ENCODE data around the gene MATCAP1.

The MATCAP1 gene

GRCh38 chr16:67173808-67174705, 9.7 kb downstream of the MATCAP1 start:
- DNase-seq (ENCODE audit: low read depth in 2 of 2) = no peak

DNA sequence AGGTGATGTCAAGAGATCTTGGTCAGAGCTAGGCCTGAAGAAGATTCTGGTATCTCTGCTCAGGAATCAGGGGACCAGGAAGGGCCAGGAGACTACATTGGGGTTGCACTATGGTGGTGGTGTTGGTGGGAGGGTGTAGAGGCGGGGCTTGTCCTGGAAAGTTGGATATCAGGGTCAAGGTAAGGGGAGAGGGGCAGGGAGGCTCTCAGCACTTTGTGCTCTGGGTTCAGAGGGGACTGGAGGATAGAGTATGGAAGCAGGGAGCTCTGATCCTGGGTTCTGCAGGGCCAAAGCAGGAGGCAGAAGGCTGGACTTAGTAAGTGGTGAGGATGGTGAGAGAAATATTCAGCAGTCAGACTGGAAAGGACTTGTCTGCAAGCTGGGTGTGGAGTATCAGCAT, 10.4 kb downstream of the MATCAP1 start:
- DNase-seq (ENCODE audit: low read depth in 2 of 2) = no peak

DNA sequence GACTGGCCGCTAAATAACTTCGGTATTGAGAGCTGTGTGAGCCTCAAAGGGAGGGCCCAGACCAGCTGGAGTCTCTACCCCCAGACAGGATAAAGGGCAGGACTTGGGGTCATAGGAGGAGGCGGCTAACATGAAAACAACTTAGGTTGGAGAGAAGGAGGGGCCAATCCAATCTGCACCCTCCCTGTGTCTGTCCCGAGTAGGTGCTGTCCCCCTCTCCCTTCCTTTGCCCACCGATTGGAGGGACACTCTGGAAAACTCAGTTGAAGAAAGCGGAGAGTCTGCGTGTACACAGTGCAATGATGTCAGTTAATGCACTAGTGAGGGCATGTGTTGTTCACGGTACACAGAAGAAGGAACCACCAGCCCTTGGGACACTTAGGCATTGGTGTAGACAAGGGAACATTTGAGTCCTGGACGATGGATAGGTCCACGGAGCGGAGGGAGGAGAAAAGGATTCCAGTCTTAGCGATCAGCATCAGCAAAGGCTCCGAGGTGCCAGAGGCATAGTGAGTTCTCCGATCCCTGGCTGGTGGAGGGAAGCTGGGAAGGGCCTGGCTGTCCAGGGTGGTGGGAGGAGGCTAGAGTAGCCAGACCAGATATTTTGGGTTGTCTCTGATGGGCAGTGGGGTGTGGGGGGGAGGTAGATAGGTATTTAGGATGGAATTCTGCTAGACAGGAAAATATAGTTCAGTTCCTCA, 12.7 kb downstream of the MATCAP1 start:
- no peak for DNase-seq (ENCODE audit: low read depth in 2 of 2)

DNA sequence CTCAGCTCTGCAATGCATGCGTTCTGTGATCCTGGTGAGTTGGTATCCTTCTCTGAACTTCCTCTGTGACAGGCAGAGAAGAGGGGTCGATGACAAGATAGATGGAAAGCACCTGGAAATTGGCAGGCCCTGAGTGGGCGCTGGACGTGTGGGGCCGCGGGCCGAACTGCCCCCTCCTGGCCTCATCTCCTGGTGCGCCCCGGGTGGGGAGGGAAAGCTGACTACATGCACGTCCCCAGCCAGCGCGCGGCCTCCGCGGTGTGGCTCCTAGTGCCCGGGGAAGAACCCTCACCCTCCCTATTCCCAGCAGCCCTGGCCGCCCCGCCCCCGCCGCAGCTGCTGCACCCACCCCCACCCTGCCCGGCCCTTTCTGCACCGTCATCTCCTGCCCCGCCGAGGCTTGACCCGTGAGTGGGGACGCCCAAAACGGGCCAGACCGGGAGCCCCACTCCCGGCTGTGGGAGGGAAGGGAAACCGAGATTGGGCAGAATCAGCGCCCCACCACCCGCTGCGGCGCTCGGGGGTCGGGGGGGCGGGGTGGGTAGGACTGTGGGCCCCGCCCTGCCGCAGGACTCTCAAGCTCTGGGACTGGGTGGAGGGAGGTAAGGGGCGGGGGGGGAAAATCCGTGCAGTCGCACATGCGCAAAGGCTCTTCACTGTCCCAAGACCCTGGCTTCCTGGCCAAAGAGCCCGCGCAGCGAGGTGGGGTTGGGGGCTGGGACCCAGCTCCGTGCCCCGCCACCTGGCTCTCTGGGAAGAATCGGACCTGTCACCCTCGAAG, 13.4 kb downstream of the MATCAP1 start, which contains the start of gene NOL3:
TSS of gene NOL3 (plus strand) at position 371 of the 781 bp plus-strand sequence.
- no peak for DNase-seq (ENCODE audit: low read depth in 2 of 2)

DNA sequence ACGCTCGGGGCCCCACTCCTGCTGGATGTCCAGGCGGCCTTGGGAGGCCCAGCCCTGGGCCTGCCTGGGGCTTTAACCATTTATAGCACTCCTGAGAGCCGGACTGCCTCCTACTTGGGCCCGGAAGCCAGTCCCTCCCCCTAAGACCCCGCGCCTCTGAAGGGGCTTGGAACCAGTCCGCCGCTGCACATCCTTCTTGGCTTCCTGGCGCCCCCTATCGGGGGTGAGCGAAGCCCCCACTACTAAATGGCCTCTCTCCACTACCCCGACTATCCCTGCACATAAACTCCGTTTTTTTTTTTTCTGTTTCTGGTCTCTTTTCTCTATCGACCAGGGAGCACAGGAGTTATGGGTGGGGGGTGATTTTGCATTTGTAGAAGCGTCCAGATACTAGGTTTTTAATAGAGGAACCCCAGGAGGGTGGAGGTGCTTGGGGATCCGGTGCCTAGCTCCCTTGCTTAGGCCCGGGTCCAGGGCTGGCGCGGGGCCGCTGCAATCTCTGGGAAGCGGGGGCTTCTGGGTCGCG, 14.1 kb downstream of the MATCAP1 start:
- no peak for DNase-seq (ENCODE audit: low read depth in 2 of 2)

- DNase-seq (ENCODE audit: low read depth in 2 of 2) = no peak
Measured at GRCh38 chr16:67169011-67169451, 14.7 kb downstream of the MATCAP1 start.

GRCh38 chr16:67167588-67167987, 16.2 kb downstream of the MATCAP1 start:
- DNase-seq (ENCODE audit: low read depth in 2 of 2) = no peak

DNA sequence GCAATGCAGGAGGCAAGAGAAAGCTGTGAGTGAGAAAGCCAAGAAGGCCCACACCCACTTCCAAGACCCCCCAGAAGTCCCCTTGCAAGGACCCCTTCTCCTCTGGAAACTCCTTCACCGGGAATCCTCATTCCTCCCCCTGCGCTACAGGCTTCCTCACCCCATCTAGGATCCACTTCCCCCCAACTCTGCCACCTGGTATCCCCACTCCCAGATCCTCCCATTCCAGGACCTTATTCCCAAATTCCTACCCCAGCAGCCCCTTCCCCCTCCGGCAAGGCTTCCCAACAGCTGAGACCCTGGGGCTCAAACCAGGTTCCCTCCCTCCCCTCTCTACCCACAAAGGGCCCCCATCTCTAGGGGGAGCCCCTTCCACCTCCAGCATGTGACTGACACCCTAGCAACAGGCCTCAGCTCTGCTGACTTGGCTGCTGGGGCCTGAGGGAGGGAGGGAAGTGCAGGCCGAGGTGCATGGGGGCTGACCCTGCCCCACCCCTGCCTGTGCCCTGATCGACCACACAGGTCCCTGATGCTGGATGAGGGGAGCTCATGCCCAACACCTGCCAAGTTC, 17.1 kb downstream of the MATCAP1 start:
- no peak for DNase-seq (ENCODE audit: low read depth in 2 of 2)

- no peak for DNase-seq (ENCODE audit: low read depth in 2 of 2)
Measured at GRCh38 chr16:67166110-67166547, 17.6 kb downstream of the MATCAP1 start.

DNA sequence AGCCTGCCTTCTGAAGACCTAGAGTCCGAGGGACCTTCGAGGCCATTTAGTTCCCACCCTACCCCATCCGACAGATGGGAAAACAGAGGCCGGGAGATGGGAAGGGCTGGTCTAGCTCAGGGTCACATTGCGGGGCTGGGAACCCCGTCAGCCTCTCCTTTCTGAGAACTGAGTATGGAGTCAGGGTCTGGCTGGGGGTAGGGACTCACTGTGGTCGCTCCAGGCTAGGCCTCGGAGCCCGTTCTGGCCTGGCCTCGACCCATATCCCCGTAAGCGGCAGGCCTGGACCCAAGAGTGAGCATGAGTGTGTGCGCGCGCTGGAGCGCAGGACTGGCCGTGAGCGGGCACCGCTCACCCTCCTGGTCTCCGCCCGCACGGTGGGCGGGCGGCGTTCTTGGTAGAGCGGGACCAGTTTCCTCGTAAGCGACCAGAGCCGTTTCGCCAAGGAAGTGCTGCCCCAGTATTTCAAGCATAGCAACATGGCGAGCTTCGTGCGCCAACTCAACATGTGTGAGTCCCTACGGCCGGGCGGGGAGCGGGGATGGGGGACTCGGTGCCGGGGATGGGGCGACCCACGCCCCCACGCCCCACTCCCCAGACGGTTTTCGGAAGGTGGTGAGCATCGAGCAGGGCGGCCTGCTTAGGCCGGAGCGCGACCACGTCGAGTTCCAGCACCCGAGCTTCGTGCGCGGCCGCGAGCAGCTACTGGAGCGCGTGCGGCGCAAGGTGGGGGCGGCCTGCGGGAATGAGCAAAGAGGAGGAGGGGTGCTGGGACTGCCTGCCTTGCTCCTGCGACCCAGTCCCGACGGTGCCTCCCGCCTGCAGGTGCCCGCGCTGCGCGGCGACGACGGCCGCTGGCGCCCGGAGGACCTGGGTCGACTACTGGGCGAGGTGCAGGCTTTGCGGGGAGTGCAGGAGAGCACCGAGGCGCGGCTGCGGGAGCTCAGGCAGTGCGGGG, 18.4 kb downstream of the MATCAP1 start:
- DNase-seq (ENCODE audit: low read depth in 2 of 2) = no peak

DNA sequence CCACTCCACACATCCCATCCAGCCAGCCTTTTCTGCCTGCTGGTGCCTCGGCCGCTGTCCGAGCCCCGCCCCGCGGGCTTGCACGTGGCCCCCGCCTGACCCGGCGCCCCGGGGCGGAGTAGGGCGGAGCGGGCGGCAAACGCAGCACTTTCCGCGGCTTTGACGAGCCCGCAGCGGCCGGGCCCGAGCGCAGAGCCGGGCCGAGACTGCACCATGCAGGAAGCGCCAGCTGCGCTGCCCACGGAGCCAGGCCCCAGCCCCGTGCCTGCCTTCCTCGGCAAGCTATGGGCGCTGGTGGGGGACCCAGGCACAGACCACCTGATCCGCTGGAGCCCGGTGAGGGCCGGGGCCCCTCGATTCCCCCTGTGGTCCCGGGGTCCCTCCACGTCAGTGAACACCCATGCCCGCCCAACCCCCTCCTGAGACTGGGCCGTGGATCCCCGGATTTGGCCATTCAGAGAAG, 19.1 kb downstream of the MATCAP1 start, which contains the start of gene HSF4:
TSS of gene HSF4 (plus strand) at position 147 of the 463 bp plus-strand sequence. CDS start at position 214, 67 bp downstream.
- no peak for DNase-seq (ENCODE audit: low read depth in 2 of 2)

DNA sequence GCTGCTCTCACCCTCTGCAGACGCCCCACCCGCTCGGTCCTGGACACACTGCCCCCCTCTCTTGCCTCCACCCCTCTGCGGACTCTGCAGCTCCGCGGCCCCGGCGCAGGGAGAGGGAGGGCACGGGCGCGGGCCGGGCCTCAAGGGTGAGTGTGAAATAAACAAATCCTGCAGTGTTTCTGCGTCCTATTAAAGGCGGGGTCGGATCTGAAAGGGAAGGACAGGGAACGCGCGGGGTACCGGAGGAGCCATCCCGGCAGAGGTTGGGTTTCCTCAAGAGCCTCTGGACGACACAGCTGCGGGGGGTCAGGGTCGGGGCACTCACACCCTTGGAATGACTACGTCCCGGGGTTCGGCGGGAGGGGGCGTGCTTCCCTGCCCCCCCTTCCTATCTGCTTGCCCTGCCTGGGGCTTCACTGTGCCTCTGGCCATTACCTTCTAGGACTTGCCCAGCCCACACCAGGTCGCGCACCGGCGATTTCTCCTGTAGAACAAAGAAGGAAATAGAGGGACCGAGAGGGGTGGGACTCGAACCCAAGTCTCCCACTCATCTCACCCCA, 19.7 kb downstream of the MATCAP1 start:
- DNase-seq (ENCODE audit: low read depth in 2 of 2) = no peak

DNA sequence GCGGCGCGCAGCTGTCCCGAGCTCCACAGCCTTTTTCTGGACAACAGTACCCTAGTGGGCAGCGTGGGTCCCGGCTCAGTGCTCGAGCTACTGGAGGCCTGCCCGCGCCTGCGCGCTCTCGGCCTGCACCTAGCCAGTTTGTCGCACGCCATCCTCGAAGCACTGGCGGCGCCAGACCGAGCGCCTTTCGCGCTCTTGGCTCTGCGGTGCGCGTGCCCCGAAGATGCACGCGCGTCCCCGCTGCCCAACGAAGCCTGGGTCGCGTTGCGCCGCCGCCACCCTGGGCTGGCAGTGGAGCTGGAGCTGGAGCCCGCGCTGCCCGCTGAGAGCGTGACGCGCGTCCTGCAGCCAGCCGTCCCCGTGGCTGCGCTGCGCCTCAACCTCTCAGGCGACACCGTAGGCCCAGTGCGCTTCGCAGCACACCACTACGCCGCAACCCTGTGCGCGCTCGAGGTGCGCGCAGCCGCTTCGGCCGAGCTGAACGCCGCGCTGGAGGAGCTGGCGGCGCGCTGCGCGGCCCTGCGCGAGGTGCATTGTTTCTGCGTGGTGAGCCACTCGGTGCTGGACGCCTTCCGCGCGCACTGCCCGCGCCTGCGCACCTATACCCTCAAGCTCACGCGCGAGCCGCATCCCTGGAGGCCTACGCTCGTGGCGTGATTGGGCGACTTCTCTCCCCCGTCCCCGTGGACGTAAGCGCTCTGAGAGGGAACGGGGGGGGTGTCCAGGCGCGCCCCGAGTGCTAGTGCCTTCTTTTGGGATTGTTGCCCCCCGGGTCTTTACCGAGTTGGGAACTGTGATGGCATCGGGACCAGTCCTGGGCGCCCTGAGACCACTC, 20.4 kb downstream of the MATCAP1 start:
- DNase-seq (ENCODE audit: low read depth in 2 of 2) = no peak

GRCh38 chr16:67162506-67163163, 21.1 kb downstream of the MATCAP1 start:
- no peak for DNase-seq (ENCODE audit: low read depth in 2 of 2)

DNA sequence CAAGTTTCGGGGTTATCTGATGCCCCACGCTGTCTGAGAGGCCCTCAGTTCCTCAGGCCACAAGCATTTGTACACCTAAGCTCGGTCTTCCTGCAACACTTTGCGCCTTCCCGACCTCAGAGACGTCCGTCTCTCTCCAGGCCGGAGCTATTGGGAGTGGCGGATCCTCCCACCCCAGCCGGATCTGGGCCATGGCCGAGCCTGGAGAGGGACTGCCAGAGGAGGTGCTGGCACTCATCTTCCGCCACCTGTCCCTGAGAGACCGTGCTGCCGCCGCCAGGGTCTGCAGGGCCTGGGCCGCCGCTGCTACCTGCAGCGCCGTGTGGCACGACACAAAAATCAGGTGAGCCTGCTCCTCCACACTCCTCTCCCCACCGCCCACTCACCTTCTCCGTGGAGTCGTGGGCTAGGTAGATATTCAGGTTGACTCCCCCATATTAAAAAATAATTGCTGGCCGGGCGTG, 22.1 kb downstream of the MATCAP1 start:
- no peak for DNase-seq (ENCODE audit: low read depth in 2 of 2)

- peak in 1 of 2 experiments; percentile 78 for DNase-seq (ENCODE audit: low read depth in 2 of 2)
Measured at GRCh38 chr16:67158637-67159600, 24.8 kb downstream of the MATCAP1 start.
